ENCODE measurements around the gene SOX8.

Gene SOX8

GRCh38 chr16:980595-980854, 1.0 kb upstream of the SOX8 start:
- Histone ChIP-seq H3K9me3 (ENCODE audit: control insufficient read depth, low read length) (no peaks in the 10 kb centered on the region), H3K27ac (ENCODE audit: low read depth, low read length, severe bottlenecking) (no peak overlapping the region), H3K4me3 (ENCODE audit: extremely low read depth, insufficient read depth, low read length, poor library complexity, severe bottlenecking) (peak overlapping the region; percentile 49), H3K36me3 (ENCODE audit: control insufficient read depth, insufficient read depth, low read length) (no peaks in the 10 kb centered on the region), H3K4me1 (ENCODE audit: control insufficient read depth, insufficient read depth, low read length, poor library complexity, severe bottlenecking) (peaks cover 3% of the 10 kb centered on the region)
- 1% methylated on average over 17 to 31 of the region's 31 CpGs for WGBS, 2 experiments (ENCODE audit: insufficient coverage in 2 of 2)

GRCh38 chr16:982145-983043, 824 bp downstream of the SOX8 start:
- 10 to 11% methylated on average over 48 to 74 of the region's 76 CpGs for WGBS, 2 experiments (ENCODE audit: insufficient coverage in 2 of 2)
- no peak overlapping the region for H3K27ac ChIP-seq (ENCODE audit: low read depth, low read length, severe bottlenecking)
- H3K4me3 ChIP-seq (ENCODE audit: extremely low read depth, insufficient read depth, low read length, poor library complexity, severe bottlenecking), result peak overlapping the region; percentile 33
- no peaks in the 10 kb centered on the region for H3K9me3 ChIP-seq (ENCODE audit: control insufficient read depth, low read length)
- H3K4me1 ChIP-seq (ENCODE audit: control insufficient read depth, insufficient read depth, low read length, poor library complexity, severe bottlenecking), result peaks cover 3% of the 10 kb centered on the region
- no peaks in the 10 kb centered on the region for H3K36me3 ChIP-seq (ENCODE audit: control insufficient read depth, insufficient read depth, low read length)

GRCh38 chr16:983044-984030, 1.8 kb downstream of the SOX8 start:
- H3K9me3 ChIP-seq (ENCODE audit: control insufficient read depth, low read length), result no peaks in the 10 kb centered on the region
- H3K36me3 ChIP-seq (ENCODE audit: control insufficient read depth, insufficient read depth, low read length), result no peaks in the 10 kb centered on the region
- peak overlapping the region; percentile 33 for H3K4me3 ChIP-seq (ENCODE audit: extremely low read depth, insufficient read depth, low read length, poor library complexity, severe bottlenecking)
- peaks cover 3% of the 10 kb centered on the region for H3K4me1 ChIP-seq (ENCODE audit: control insufficient read depth, insufficient read depth, low read length, poor library complexity, severe bottlenecking)
- no peak overlapping the region for H3K27ac ChIP-seq (ENCODE audit: low read depth, low read length, severe bottlenecking)
- WGBS, 2 experiments (ENCODE audit: insufficient coverage in 2 of 2), result 61 to 67% methylated on average over 35 to 47 of the region's 59 CpGs

- Histone ChIP-seq H3K9me3 (ENCODE audit: control insufficient read depth, low read length) (no peaks in the 10 kb centered on the region), H3K36me3 (ENCODE audit: control insufficient read depth, insufficient read depth, low read length) (no peaks in the 10 kb centered on the region), H3K4me3 (ENCODE audit: extremely low read depth, insufficient read depth, low read length, poor library complexity, severe bottlenecking) (no peak overlapping the region), H3K27ac (ENCODE audit: low read depth, low read length, severe bottlenecking) (no peak overlapping the region), H3K4me1 (ENCODE audit: control insufficient read depth, insufficient read depth, low read length, poor library complexity, severe bottlenecking) (peaks cover 3% of the 10 kb centered on the region)
- 87 to 91% methylated on average over 16 to 17 of the region's 22 CpGs for WGBS, 2 experiments (ENCODE audit: insufficient coverage in 2 of 2)
Observed at GRCh38 chr16:984121-984694, 2.6 kb downstream of the SOX8 start.

GRCh38 chr16:984736-985636, 3.4 kb downstream of the SOX8 start:
- Histone ChIP-seq H3K9me3 (ENCODE audit: control insufficient read depth, low read length) (no peaks in the 10 kb centered on the region), H3K4me3 (ENCODE audit: extremely low read depth, insufficient read depth, low read length, poor library complexity, severe bottlenecking) (no peak overlapping the region), H3K27ac (ENCODE audit: low read depth, low read length, severe bottlenecking) (no peak overlapping the region), H3K4me1 (ENCODE audit: control insufficient read depth, insufficient read depth, low read length, poor library complexity, severe bottlenecking) (peaks cover 3% of the 10 kb centered on the region), H3K36me3 (ENCODE audit: control insufficient read depth, insufficient read depth, low read length) (no peaks in the 10 kb centered on the region)
- 96 to 97% methylated on average over 68 to 78 of the region's 78 CpGs for WGBS, 2 experiments (ENCODE audit: insufficient coverage in 2 of 2)

- Histone ChIP-seq H3K9me3 (ENCODE audit: control insufficient read depth, low read length) (no peaks in the 10 kb centered on the region), H3K27ac (ENCODE audit: low read depth, low read length, severe bottlenecking) (no peak overlapping the region), H3K4me1 (ENCODE audit: control insufficient read depth, insufficient read depth, low read length, poor library complexity, severe bottlenecking) (peaks cover 3% of the 10 kb centered on the region), H3K4me3 (ENCODE audit: extremely low read depth, insufficient read depth, low read length, poor library complexity, severe bottlenecking) (no peak overlapping the region), H3K36me3 (ENCODE audit: control insufficient read depth, insufficient read depth, low read length) (no peaks in the 10 kb centered on the region)
- WGBS, 2 experiments (ENCODE audit: insufficient coverage in 2 of 2), result 91 to 93% methylated on average over 27 to 29 of the region's 32 CpGs
Observed at GRCh38 chr16:985646-986400, 4.3 kb downstream of the SOX8 start.

GRCh38 chr16:986411-986810, 4.8 kb downstream of the SOX8 start:
- Histone ChIP-seq H3K4me1 (ENCODE audit: control insufficient read depth, insufficient read depth, low read length, poor library complexity, severe bottlenecking) (peaks cover 3% of the 10 kb centered on the region), H3K27ac (ENCODE audit: low read depth, low read length, severe bottlenecking) (no peak overlapping the region), H3K4me3 (ENCODE audit: extremely low read depth, insufficient read depth, low read length, poor library complexity, severe bottlenecking) (no peak overlapping the region), H3K9me3 (ENCODE audit: control insufficient read depth, low read length) (no peaks in the 10 kb centered on the region), H3K36me3 (ENCODE audit: control insufficient read depth, insufficient read depth, low read length) (no peaks in the 10 kb centered on the region)
- WGBS, 2 experiments (ENCODE audit: insufficient coverage in 2 of 2), result 87 to 95% methylated on average over 6 to 7 of the region's 8 CpGs

- WGBS, 2 experiments (ENCODE audit: insufficient coverage in 2 of 2), result 95 to 96% methylated on average over 40 to 41 of the region's 44 CpGs
- Histone ChIP-seq H3K36me3 (ENCODE audit: control insufficient read depth, insufficient read depth, low read length) (no peaks in the 10 kb centered on the region), H3K9me3 (ENCODE audit: control insufficient read depth, low read length) (no peaks in the 10 kb centered on the region), H3K4me1 (ENCODE audit: control insufficient read depth, insufficient read depth, low read length, poor library complexity, severe bottlenecking) (peaks cover 3% of the 10 kb centered on the region), H3K27ac (ENCODE audit: low read depth, low read length, severe bottlenecking) (no peak overlapping the region), H3K4me3 (ENCODE audit: extremely low read depth, insufficient read depth, low read length, poor library complexity, severe bottlenecking) (no peak overlapping the region)
Observed at GRCh38 chr16:986925-987582, 5.5 kb downstream of the SOX8 start.

- H3K4me1 ChIP-seq (ENCODE audit: control insufficient read depth, insufficient read depth, low read length, poor library complexity, severe bottlenecking), result peaks cover 3% of the 10 kb centered on the region
- no peak overlapping the region for H3K4me3 ChIP-seq (ENCODE audit: extremely low read depth, insufficient read depth, low read length, poor library complexity, severe bottlenecking)
- 93 to 96% methylated on average over 11 to 14 of the region's 17 CpGs for WGBS, 2 experiments (ENCODE audit: insufficient coverage in 2 of 2)
- no peaks in the 10 kb centered on the region for H3K36me3 ChIP-seq (ENCODE audit: control insufficient read depth, insufficient read depth, low read length)
- no peaks in the 10 kb centered on the region for H3K9me3 ChIP-seq (ENCODE audit: control insufficient read depth, low read length)
- H3K27ac ChIP-seq (ENCODE audit: low read depth, low read length, severe bottlenecking), result no peak overlapping the region
Observed at GRCh38 chr16:987906-988305, 6.3 kb downstream of the SOX8 start.
